HG03103 (cell line): ENCODE results near the gene LILRA6.
"Not testable (repeated sequence)": the region's sequence is repeated elsewhere in the genome, so short reads cannot be mapped to it uniquely, and the experiment has no call there.

Source experiments
- ATAC-seq: cut with Tn5 transposase; IDR thresholded peaks from one replicate; pipeline ENCODE4 v1.9.1; 2021; ENCODE audit warnings: low read depth; ENCODE audit not compliant: unreplicated experiment

The LILRA6 gene

GRCh38 chr19:54242646-54243045 is at the start of gene LILRA6:
LILRA6 (minus strand) TSS chr19:54242790.
- ATAC-seq: not testable (repeated sequence)

GRCh38 chr19:54289160-54289559 is 46.6 kb upstream of the LILRA6 start:
- not testable (repeated sequence) for ATAC-seq

GRCh38 chr19:54287456-54287855 is 44.9 kb upstream of the LILRA6 start:
- ATAC-seq: no peak

GRCh38 chr19:54286283-54286682 is 43.7 kb upstream of the LILRA6 start:
- not testable (repeated sequence) for ATAC-seq

- not testable (repeated sequence) for ATAC-seq
Observed at GRCh38 chr19:54285427-54286056, 43.0 kb upstream of the LILRA6 start.

- no peak for ATAC-seq
Observed at GRCh38 chr19:54282686-54283470, 40.3 kb upstream of the LILRA6 start.

- ATAC-seq: not testable (repeated sequence)
Observed at GRCh38 chr19:54281729-54282075, 39.1 kb upstream of the LILRA6 start.

GRCh38 chr19:54281007-54281728 is 38.6 kb upstream of the LILRA6 start, which contains the start of gene LILRB2:
LILRB2 (minus strand) TSS chr19:54281110; CDS start chr19:54280496, 614 bp downstream.
- ATAC-seq: no peak

- ATAC-seq: not testable (repeated sequence)
Observed at GRCh38 chr19:54280441-54280840, 37.9 kb upstream of the LILRA6 start.

- not testable (repeated sequence) for ATAC-seq
Observed at GRCh38 chr19:54280025-54280424, 37.4 kb upstream of the LILRA6 start.

GRCh38 chr19:54279406-54279962 is 36.9 kb upstream of the LILRA6 start:
- ATAC-seq: no peak

- not testable (repeated sequence) for ATAC-seq
Observed at GRCh38 chr19:54278571-54279195, 36.1 kb upstream of the LILRA6 start.

GRCh38 chr19:54278056-54278455 is 35.5 kb upstream of the LILRA6 start:
- ATAC-seq: not testable (repeated sequence)

GRCh38 chr19:54277111-54277615 is 34.6 kb upstream of the LILRA6 start:
- ATAC-seq: not testable (repeated sequence)

GRCh38 chr19:54275951-54276350 is 33.4 kb upstream of the LILRA6 start:
- ATAC-seq: no peak

GRCh38 chr19:54274516-54274915 is 31.9 kb upstream of the LILRA6 start:
- ATAC-seq: not testable (repeated sequence)

- no peak for ATAC-seq
Observed at GRCh38 chr19:54273821-54274220, 31.2 kb upstream of the LILRA6 start.

- ATAC-seq: not testable (repeated sequence)
Observed at GRCh38 chr19:54272181-54272580, 29.6 kb upstream of the LILRA6 start.

GRCh38 chr19:54271587-54271986 is 29.0 kb upstream of the LILRA6 start:
- ATAC-seq: not testable (repeated sequence)

GRCh38 chr19:54271106-54271505 is 28.5 kb upstream of the LILRA6 start:
- ATAC-seq: no peak
